GM19025 (cell line): ENCODE data around the gene CRK.

Experiments
- ATAC-seq: cut with Tn5 transposase; IDR thresholded peaks from one replicate; pipeline ENCODE4 v1.9.1; 2021; ENCODE audit warnings: mild to moderate bottlenecking, low read depth, moderate library complexity; ENCODE audit not compliant: unreplicated experiment

CRK gene

GRCh38 chr17:1455797-1456599 is at the start of gene CRK:
TSS of gene CRK (minus strand) at chr17:1456232. CDS start at chr17:1456117, 115 bp downstream.
- peak; percentile 89 for ATAC-seq

- no peak for ATAC-seq
Observed at GRCh38 chr17:1505586-1505985, 49.6 kb upstream of the CRK start.

GRCh38 chr17:1504866-1505265 is 48.8 kb upstream of the CRK start:
- no peak for ATAC-seq

- no peak for ATAC-seq
Observed at GRCh38 chr17:1503699-1504098, 47.7 kb upstream of the CRK start.

GRCh38 chr17:1498869-1499268 is 42.8 kb upstream of the CRK start:
- no peak for ATAC-seq

GRCh38 chr17:1498233-1498632 is 42.2 kb upstream of the CRK start:
- ATAC-seq = no peak

- no peak for ATAC-seq
Observed at GRCh38 chr17:1497831-1498230, 41.8 kb upstream of the CRK start.

GRCh38 chr17:1496869-1497268 is 40.8 kb upstream of the CRK start:
- no peak for ATAC-seq

GRCh38 chr17:1495265-1495989 is 39.4 kb upstream of the CRK start:
- no peak for ATAC-seq

GRCh38 chr17:1494736-1495253 is 38.8 kb upstream of the CRK start:
- no peak for ATAC-seq

GRCh38 chr17:1494203-1494602 is 38.2 kb upstream of the CRK start:
- no peak for ATAC-seq

- no peak for ATAC-seq
Observed at GRCh38 chr17:1493291-1493980, 37.4 kb upstream of the CRK start.

- no peak for ATAC-seq
Observed at GRCh38 chr17:1492249-1493206, 36.5 kb upstream of the CRK start, which contains the start of gene MYO1C. TSS of gene MYO1C (minus strand) at chr17:1492686. CDS start at chr17:1492487, 199 bp downstream.

- ATAC-seq = peak; percentile 48
Observed at GRCh38 chr17:1491443-1492248, 35.6 kb upstream of the CRK start.

GRCh38 chr17:1490643-1491442 is 34.8 kb upstream of the CRK start:
- ATAC-seq = peak; percentile 49

- no peak for ATAC-seq
Observed at GRCh38 chr17:1488826-1489270, 32.8 kb upstream of the CRK start.

GRCh38 chr17:1487939-1488825 is 32.1 kb upstream of the CRK start:
- no peak for ATAC-seq
